LNCAP (cell line): ENCODE data around the gene FAM228A.

Source experiments
- TF ChIP-seq, protein P1 (sequence below): fragments of 450-650 bp; IDR thresholded peaks from 2 replicates; pipeline ENCODE4 v1.5.1; 2017; ENCODE audit warnings: mild to moderate bottlenecking

FAM228A gene

DNA sequence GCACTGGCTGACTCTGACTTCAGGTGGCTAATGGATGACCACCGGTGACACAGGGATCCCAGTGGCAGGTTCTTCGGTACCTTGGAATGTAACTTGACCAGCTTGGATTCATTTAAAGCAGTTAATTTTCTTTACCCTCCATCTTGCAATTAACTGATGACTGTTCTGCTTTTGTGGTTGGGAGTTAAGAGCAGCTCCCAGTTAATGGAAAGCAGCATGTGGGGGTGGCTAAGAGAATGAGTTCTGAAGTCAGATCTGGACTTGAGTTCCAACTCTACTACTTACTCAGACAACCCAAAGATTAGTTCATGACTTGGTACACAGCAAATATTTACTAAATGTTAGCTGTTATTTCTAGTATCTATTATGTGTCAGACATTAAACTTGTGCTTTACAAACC lies 58.5 kb downstream of the FAM228A start:
- TF ChIP-seq, protein P1, sequence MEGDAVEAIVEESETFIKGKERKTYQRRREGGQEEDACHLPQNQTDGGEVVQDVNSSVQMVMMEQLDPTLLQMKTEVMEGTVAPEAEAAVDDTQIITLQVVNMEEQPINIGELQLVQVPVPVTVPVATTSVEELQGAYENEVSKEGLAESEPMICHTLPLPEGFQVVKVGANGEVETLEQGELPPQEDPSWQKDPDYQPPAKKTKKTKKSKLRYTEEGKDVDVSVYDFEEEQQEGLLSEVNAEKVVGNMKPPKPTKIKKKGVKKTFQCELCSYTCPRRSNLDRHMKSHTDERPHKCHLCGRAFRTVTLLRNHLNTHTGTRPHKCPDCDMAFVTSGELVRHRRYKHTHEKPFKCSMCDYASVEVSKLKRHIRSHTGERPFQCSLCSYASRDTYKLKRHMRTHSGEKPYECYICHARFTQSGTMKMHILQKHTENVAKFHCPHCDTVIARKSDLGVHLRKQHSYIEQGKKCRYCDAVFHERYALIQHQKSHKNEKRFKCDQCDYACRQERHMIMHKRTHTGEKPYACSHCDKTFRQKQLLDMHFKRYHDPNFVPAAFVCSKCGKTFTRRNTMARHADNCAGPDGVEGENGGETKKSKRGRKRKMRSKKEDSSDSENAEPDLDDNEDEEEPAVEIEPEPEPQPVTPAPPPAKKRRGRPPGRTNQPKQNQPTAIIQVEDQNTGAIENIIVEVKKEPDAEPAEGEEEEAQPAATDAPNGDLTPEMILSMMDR = no peak

DNA sequence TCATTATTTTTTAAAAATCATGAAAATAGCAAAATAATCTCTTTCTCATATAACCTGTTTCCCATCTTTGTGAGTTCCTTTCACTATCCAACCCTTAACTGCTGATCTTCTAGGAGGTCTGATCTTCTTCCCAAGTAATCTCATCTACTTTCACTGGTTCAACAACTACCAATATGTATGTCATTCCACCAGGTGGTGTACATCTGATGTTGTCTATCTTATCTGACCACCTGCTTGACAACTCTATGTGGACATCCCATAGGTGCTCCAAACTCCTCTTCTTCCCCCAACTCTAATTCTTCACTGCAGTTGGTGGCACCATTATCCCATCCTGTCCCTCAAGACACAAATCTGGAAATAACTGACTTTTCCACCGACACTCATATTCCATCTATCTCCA lies 62.5 kb downstream of the FAM228A start:
- TF ChIP-seq, protein P1 = no peak

DNA sequence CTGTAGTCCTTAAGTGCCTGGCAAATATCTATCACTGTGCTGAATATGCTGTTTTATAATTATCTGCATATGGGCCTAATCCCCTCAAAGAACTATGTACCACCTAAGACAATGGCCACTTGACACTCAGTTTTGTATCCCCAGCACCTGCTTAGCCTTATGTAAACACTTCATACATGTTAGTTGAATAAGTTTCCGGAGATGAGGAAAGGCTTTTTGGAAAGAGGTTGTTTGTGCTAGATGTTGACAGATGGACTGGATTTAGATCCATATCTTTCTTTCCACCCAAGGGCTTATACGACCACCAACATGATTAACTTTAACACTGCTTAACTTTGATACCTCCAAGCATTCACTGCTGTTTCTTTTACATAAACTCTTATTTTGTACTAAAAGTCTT lies 63.3 kb downstream of the FAM228A start:
- TF ChIP-seq, protein P1 = no peak

DNA sequence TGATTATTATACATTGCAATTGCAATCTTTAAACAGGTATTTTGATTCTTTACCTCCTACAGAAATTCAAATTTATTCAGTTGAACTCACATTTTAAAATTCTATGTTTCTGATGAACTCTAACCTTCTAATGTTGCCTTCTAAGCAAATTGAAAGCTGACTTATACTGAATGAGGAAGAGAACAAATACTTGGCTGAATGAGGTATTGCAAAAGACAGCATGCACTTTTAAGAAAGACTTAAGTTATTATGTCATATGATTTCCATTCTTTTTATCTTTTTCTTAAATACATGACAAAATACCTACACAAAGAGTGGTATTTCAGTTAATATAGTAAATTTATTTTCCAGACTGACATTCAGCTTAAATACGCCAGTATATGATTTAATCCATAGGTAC lies 64.7 kb downstream of the FAM228A start:
- TF ChIP-seq, protein P1 = no peak
